WTC11 (cell line): Measurements from ENCODE around the gene STX18. TPM values are rescaled to one million over a fixed set of nuclear protein-coding genes. Genes with fewer than 3 reads are reported as not detected.

ENCODE experiments used
- ATAC-seq: fragments of 200-7000 bp; cut with Tn5 transposase; 2 replicates; pipeline ENCODE4 v1.10.0; 2021; ENCODE audit warnings: mild to moderate bottlenecking, moderate library complexity
- CTCF ChIA-PET: fragments of 300-600 bp; sonication (Branson Sonifier 250); formaldehyde crosslinking; loops from one replicate; lab custom pipeline; 2021; ENCODE audit warnings: antibody characterized with exemption; lab: Charles Lee
- POLR2A ChIA-PET: fragments of 350-600 bp; sonication (Branson Sonifier 250); formaldehyde crosslinking; loops from one replicate; lab custom pipeline; 2021; ENCODE audit warnings: antibody characterized with exemption; lab: Charles Lee
- DNase-seq: peaks from one replicate; pipeline ENCODE4 v3.0.0; 2021; ENCODE audit warnings: low spot score
- H3K27ac Mint-ChIP-seq: 2 replicates; pipeline ENCODE4 v1.8.0; 2021; ENCODE audit warnings: mixed read lengths
- H3K27me3 Mint-ChIP-seq: 2 replicates; pipeline ENCODE4 v1.8.0; 2021; ENCODE audit warnings: low read depth, mild to moderate bottlenecking, moderate library complexity, mixed read lengths
- H3K36me3 Mint-ChIP-seq: 2 replicates; pipeline ENCODE4 v1.8.0; 2021; ENCODE audit warnings: mixed read lengths
- H3K4me1 Mint-ChIP-seq: 2 replicates; pipeline ENCODE4 v1.8.0; 2022; ENCODE audit warnings: mixed read lengths
- H3K4me3 Mint-ChIP-seq: 2 replicates; pipeline ENCODE4 v1.8.0; 2021; ENCODE audit warnings: mild to moderate bottlenecking, moderate library complexity, mixed read lengths
- H3K9me3 Mint-ChIP-seq: 2 replicates; pipeline ENCODE4 v1.8.0; 2021; ENCODE audit warnings: mixed read lengths
- CREB1 ChIP-seq: sonication (generic); formaldehyde crosslinking; IDR thresholded peaks from 2 replicates; pipeline ENCODE4 v1.8.0; 2023; ENCODE audit warnings: mild to moderate bottlenecking, missing genetic modification reagents
- EMX1 ChIP-seq: fragments of 250-450 bp; sonication (Bioruptor Pico); IDR thresholded peaks from 2 replicates; pipeline ENCODE4 v1.8.0; 2021; ENCODE audit warnings: mild to moderate bottlenecking
- ESRRA ChIP-seq: sonication (generic); formaldehyde crosslinking; IDR thresholded peaks from 2 replicates; pipeline ENCODE4 v1.8.1; 2022; ENCODE audit warnings: mild to moderate bottlenecking, missing genetic modification reagents, borderline replicate concordance
- GRHL2 ChIP-seq: fragments of 250-450 bp; sonication (Bioruptor Pico); IDR thresholded peaks from 2 replicates; pipeline ENCODE4 v1.8.0; 2022; ENCODE audit warnings: mild to moderate bottlenecking, moderate library complexity; ENCODE audit not compliant: insufficient replicate concordance, severe bottlenecking
- HMGA2 ChIP-seq: fragments of 250-450 bp; sonication (Bioruptor Pico); IDR thresholded peaks from 2 replicates; pipeline ENCODE4 v1.4.0; 2021; ENCODE audit warnings: mild to moderate bottlenecking, moderate library complexity
- NFE2L1 ChIP-seq: sonication (generic); formaldehyde crosslinking; IDR thresholded peaks from 2 replicates; pipeline ENCODE4 v1.8.1; 2023; ENCODE audit warnings: missing genetic modification reagents
- RELA ChIP-seq: sonication (generic); formaldehyde crosslinking; IDR thresholded peaks from 2 replicates; pipeline ENCODE4 v1.8.1; 2022; ENCODE audit warnings: missing genetic modification reagents, mild to moderate bottlenecking, borderline replicate concordance
- SMAD3 ChIP-seq: sonication (generic); formaldehyde crosslinking; IDR thresholded peaks from 2 replicates; pipeline ENCODE4 v1.8.0; 2022; ENCODE audit warnings: missing genetic modification reagents, mild to moderate bottlenecking, borderline replicate concordance
- SP1 ChIP-seq: sonication (generic); formaldehyde crosslinking; conservative IDR thresholded peaks from 2 replicates; pipeline ENCODE4 v1.8.1; 2022; ENCODE audit warnings: missing genetic modification reagents
- TEAD4 ChIP-seq: sonication (generic); formaldehyde crosslinking; IDR thresholded peaks from 2 replicates; pipeline ENCODE4 v1.8.0; 2022; ENCODE audit warnings: mild to moderate bottlenecking, missing genetic modification reagents
- ZBTB21 ChIP-seq: sonication (generic); formaldehyde crosslinking; IDR thresholded peaks from 2 replicates; pipeline ENCODE4 v1.8.1; 2023; ENCODE audit warnings: mild to moderate bottlenecking, missing genetic modification reagents, borderline replicate concordance
- ZNF219 ChIP-seq: sonication (generic); formaldehyde crosslinking; IDR thresholded peaks from 2 replicates; pipeline ENCODE4 v1.8.0; 2023; ENCODE audit warnings: missing genetic modification reagents, mild to moderate bottlenecking, borderline replicate concordance
- ZNF317 ChIP-seq: sonication (generic); formaldehyde crosslinking; IDR thresholded peaks from 2 replicates; pipeline ENCODE4 v1.8.1; 2023; ENCODE audit warnings: low read depth, mild to moderate bottlenecking, moderate library complexity, missing genetic modification reagents, borderline replicate concordance
- total RNA-seq: library from RNA; stranded (reverse); gene quantifications from 3 replicates; pipeline ENCODE4 v1.2.3, GENCODE V29; 2021
- TF ChIP-seq, protein P1 (sequence below): fragments of 250-450 bp; sonication (Bioruptor Pico); IDR thresholded peaks from 2 replicates; pipeline ENCODE4 v1.9.0; 2021; ENCODE audit warnings: mild to moderate bottlenecking
- TF ChIP-seq, protein P2 (sequence below): sonication (generic); formaldehyde crosslinking; IDR thresholded peaks from 2 replicates; pipeline ENCODE4 v1.8.1; 2023; ENCODE audit warnings: mild to moderate bottlenecking, missing genetic modification reagents
- TF ChIP-seq, protein P3 (sequence below): fragments of 250-450 bp; sonication (Bioruptor Pico); IDR thresholded peaks from 2 replicates; pipeline ENCODE4 v1.9.0; 2021; ENCODE audit warnings: mild to moderate bottlenecking
- TF ChIP-seq, protein P4 (sequence below): sonication (generic); formaldehyde crosslinking; IDR thresholded peaks from 2 replicates; pipeline ENCODE4 v1.8.1; 2023; ENCODE audit warnings: mild to moderate bottlenecking, missing genetic modification reagents, moderate library complexity
- TF ChIP-seq, protein P5 (sequence below): fragments of 250-450 bp; sonication (Bioruptor Pico); IDR thresholded peaks from 2 replicates; pipeline ENCODE4 v1.9.0; 2021; ENCODE audit warnings: mild to moderate bottlenecking, borderline replicate concordance
- TF ChIP-seq, protein P6 (sequence below): sonication (generic); formaldehyde crosslinking; IDR thresholded peaks from 2 replicates; pipeline ENCODE4 v1.8.1; 2023; ENCODE audit warnings: mild to moderate bottlenecking, missing genetic modification reagents, borderline replicate concordance

STX18 gene
- total RNA-seq, 1 experiment from 2014 or later, result 16.9 TPM

DNA sequence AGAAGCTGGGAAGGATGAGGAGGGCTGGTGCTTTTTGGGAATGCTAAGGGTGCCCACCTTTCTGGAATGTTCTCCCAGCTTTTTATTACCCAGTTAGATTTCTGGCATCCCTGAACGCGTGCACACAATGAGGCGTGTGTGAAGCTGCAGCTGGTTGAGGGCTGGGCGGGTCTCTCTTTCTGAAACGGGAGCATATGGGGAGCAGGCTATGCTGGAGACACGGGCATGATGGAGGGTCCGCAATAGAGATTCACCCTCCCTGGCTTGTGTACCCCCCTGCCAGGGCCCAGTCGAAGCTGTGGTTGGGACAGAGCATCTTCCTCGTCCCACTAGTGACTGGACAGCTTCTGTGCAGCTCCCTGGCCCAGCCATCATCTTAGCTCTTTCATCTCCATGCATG, 146.5 kb downstream of the STX18 start:
- ChIA-PET POLR2A (no interaction called here), CTCF (interaction anchor here (0.6 to 3.5 kb wide), 5 partner anchors 8 to 30 kb away, joined by 3 to 27 read pairs (median 5); partner anchors contain the start of gene NSG1)
- Mint-ChIP-seq H3K27ac (no peak overlapping the region), H3K4me3 (no peak overlapping the region), H3K27me3 (no peaks in the 10 kb centered on the region), H3K4me1 (peaks cover 16% of the 10 kb centered on the region), H3K36me3 (peaks cover 15% of the 10 kb centered on the region), H3K9me3 (peaks cover 7% of the 10 kb centered on the region)
- ATAC-seq (no peak), DNase-seq (no peak)
- TF ChIP-seq CREB1 (CRISPR knock-in tag) (no peak), TEAD4 (CRISPR knock-in tag) (no peak), ZNF317 (CRISPR knock-in tag) (no peak), EMX1 (CRISPR knock-in tag) (no peak), SMAD3 (no peak), SP1 (CRISPR knock-in tag) (no peak), ZBTB21 (CRISPR knock-in tag) (no peak)
- TF ChIP-seq, protein P1, sequence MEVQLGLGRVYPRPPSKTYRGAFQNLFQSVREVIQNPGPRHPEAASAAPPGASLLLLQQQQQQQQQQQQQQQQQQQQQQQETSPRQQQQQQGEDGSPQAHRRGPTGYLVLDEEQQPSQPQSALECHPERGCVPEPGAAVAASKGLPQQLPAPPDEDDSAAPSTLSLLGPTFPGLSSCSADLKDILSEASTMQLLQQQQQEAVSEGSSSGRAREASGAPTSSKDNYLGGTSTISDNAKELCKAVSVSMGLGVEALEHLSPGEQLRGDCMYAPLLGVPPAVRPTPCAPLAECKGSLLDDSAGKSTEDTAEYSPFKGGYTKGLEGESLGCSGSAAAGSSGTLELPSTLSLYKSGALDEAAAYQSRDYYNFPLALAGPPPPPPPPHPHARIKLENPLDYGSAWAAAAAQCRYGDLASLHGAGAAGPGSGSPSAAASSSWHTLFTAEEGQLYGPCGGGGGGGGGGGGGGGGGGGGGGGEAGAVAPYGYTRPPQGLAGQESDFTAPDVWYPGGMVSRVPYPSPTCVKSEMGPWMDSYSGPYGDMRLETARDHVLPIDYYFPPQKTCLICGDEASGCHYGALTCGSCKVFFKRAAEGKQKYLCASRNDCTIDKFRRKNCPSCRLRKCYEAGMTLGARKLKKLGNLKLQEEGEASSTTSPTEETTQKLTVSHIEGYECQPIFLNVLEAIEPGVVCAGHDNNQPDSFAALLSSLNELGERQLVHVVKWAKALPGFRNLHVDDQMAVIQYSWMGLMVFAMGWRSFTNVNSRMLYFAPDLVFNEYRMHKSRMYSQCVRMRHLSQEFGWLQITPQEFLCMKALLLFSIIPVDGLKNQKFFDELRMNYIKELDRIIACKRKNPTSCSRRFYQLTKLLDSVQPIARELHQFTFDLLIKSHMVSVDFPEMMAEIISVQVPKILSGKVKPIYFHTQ (CRISPR knock-in tag), result no peak
- TF ChIP-seq, protein P2, sequence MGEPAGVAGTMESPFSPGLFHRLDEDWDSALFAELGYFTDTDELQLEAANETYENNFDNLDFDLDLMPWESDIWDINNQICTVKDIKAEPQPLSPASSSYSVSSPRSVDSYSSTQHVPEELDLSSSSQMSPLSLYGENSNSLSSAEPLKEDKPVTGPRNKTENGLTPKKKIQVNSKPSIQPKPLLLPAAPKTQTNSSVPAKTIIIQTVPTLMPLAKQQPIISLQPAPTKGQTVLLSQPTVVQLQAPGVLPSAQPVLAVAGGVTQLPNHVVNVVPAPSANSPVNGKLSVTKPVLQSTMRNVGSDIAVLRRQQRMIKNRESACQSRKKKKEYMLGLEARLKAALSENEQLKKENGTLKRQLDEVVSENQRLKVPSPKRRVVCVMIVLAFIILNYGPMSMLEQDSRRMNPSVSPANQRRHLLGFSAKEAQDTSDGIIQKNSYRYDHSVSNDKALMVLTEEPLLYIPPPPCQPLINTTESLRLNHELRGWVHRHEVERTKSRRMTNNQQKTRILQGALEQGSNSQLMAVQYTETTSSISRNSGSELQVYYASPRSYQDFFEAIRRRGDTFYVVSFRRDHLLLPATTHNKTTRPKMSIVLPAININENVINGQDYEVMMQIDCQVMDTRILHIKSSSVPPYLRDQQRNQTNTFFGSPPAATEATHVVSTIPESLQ (CRISPR knock-in tag), result no peak
- TF ChIP-seq, protein P3, sequence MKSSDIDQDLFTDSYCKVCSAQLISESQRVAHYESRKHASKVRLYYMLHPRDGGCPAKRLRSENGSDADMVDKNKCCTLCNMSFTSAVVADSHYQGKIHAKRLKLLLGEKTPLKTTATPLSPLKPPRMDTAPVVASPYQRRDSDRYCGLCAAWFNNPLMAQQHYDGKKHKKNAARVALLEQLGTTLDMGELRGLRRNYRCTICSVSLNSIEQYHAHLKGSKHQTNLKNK (CRISPR knock-in tag), result no peak
- TF ChIP-seq, protein P4, sequence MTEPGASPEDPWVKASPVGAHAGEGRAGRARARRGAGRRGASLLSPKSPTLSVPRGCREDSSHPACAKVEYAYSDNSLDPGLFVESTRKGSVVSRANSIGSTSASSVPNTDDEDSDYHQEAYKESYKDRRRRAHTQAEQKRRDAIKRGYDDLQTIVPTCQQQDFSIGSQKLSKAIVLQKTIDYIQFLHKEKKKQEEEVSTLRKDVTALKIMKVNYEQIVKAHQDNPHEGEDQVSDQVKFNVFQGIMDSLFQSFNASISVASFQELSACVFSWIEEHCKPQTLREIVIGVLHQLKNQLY (CRISPR knock-in tag), result no peak

GRCh38 chr4:4394644-4395043, 147.2 kb downstream of the STX18 start:
- Mint-ChIP-seq H3K27ac (no peak overlapping the region), H3K4me1 (peaks cover 16% of the 10 kb centered on the region), H3K4me3 (no peak overlapping the region), H3K9me3 (peaks cover 3% of the 10 kb centered on the region; the same call in 1 of the 2 replicates), H3K27me3 (peaks cover 3% of the 10 kb centered on the region), H3K36me3 (peaks cover 13% of the 10 kb centered on the region)
- ATAC-seq (no peak), DNase-seq (no peak)
- TF ChIP-seq ESRRA (CRISPR knock-in tag) (no peak), RELA (CRISPR knock-in tag) (no peak), HMGA2 (CRISPR knock-in tag) (no peak), NFE2L1 (CRISPR knock-in tag) (no peak), ZNF219 (CRISPR knock-in tag) (no peak), GRHL2 (CRISPR knock-in tag) (no peak), EMX1 (CRISPR knock-in tag) (no peak)
- TF ChIP-seq, protein P5, sequence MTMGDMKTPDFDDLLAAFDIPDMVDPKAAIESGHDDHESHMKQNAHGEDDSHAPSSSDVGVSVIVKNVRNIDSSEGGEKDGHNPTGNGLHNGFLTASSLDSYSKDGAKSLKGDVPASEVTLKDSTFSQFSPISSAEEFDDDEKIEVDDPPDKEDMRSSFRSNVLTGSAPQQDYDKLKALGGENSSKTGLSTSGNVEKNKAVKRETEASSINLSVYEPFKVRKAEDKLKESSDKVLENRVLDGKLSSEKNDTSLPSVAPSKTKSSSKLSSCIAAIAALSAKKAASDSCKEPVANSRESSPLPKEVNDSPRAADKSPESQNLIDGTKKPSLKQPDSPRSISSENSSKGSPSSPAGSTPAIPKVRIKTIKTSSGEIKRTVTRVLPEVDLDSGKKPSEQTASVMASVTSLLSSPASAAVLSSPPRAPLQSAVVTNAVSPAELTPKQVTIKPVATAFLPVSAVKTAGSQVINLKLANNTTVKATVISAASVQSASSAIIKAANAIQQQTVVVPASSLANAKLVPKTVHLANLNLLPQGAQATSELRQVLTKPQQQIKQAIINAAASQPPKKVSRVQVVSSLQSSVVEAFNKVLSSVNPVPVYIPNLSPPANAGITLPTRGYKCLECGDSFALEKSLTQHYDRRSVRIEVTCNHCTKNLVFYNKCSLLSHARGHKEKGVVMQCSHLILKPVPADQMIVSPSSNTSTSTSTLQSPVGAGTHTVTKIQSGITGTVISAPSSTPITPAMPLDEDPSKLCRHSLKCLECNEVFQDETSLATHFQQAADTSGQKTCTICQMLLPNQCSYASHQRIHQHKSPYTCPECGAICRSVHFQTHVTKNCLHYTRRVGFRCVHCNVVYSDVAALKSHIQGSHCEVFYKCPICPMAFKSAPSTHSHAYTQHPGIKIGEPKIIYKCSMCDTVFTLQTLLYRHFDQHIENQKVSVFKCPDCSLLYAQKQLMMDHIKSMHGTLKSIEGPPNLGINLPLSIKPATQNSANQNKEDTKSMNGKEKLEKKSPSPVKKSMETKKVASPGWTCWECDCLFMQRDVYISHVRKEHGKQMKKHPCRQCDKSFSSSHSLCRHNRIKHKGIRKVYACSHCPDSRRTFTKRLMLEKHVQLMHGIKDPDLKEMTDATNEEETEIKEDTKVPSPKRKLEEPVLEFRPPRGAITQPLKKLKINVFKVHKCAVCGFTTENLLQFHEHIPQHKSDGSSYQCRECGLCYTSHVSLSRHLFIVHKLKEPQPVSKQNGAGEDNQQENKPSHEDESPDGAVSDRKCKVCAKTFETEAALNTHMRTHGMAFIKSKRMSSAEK (CRISPR knock-in tag), result no peak
- TF ChIP-seq, protein P6, sequence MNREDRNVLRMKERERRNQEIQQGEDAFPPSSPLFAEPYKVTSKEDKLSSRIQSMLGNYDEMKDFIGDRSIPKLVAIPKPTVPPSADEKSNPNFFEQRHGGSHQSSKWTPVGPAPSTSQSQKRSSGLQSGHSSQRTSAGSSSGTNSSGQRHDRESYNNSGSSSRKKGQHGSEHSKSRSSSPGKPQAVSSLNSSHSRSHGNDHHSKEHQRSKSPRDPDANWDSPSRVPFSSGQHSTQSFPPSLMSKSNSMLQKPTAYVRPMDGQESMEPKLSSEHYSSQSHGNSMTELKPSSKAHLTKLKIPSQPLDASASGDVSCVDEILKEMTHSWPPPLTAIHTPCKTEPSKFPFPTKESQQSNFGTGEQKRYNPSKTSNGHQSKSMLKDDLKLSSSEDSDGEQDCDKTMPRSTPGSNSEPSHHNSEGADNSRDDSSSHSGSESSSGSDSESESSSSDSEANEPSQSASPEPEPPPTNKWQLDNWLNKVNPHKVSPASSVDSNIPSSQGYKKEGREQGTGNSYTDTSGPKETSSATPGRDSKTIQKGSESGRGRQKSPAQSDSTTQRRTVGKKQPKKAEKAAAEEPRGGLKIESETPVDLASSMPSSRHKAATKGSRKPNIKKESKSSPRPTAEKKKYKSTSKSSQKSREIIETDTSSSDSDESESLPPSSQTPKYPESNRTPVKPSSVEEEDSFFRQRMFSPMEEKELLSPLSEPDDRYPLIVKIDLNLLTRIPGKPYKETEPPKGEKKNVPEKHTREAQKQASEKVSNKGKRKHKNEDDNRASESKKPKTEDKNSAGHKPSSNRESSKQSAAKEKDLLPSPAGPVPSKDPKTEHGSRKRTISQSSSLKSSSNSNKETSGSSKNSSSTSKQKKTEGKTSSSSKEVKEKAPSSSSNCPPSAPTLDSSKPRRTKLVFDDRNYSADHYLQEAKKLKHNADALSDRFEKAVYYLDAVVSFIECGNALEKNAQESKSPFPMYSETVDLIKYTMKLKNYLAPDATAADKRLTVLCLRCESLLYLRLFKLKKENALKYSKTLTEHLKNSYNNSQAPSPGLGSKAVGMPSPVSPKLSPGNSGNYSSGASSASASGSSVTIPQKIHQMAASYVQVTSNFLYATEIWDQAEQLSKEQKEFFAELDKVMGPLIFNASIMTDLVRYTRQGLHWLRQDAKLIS (CRISPR knock-in tag), result no peak
- ChIA-PET POLR2A (no interaction called here), CTCF (interaction anchor here (1.2 to 3.5 kb wide), 3 partner anchors 8 to 11 kb away, joined by 5 to 27 read pairs (median 6); partner anchors contain the start of gene NSG1)
